Measurements from ENCODE around the gene MORN1.

- no peak for TF ChIP-seq CTCF (IDR thresholded peaks at IDR 0.05 in 8 of 11, conservative IDR thresholded peaks at IDR 0.05 in 3 of 11)
- no peak for TF ChIP-seq POLR2A (IDR thresholded peaks at IDR 0.05)
Measured at GRCh38 chr1:2433936-2434655, 42.7 kb upstream of the MORN1 start.
